ENCODE data around the gene CAPN1.

CAPN1 gene

GRCh38 chr11:65135633-65136145 is 46.0 kb upstream of the CAPN1 start:
- Histone ChIP-seq H3K4me1 (ENCODE audit: low read length) (peaks cover 15% of the 10 kb centered on the region), H3K4me3 (ENCODE audit: low read length) (peak overlapping the region; percentile 95), H2AFZ (ENCODE audit: low read length) (peak overlapping the region; percentile 73)

GRCh38 chr11:65136515-65137096 is 45.1 kb upstream of the CAPN1 start:
- H3F3A ChIP-seq (ENCODE audit: insufficient read depth, low read length), result peaks cover 29% of the 10 kb centered on the region
- H3K36me3 ChIP-seq (replicated peaks; ENCODE audit: insufficient read depth, low read length), result peaks cover 3% of the 10 kb centered on the region
- H3K9me3 ChIP-seq (replicated peaks; ENCODE audit: insufficient read depth, low read length), result no peaks in the 10 kb centered on the region
- no peaks in the 10 kb centered on the region for H4K20me1 ChIP-seq (ENCODE audit: insufficient read depth, low read length)
- H3K9me2 ChIP-seq (replicated peaks; ENCODE audit: insufficient read depth, low read length), result no peaks in the 10 kb centered on the region
- H3K4me2 ChIP-seq (ENCODE audit: low read depth, low read length), result no peak overlapping the region
- TF ChIP-seq EZH2 (optimal IDR thresholded peaks at IDR 0.05; ENCODE audit: low read depth, low read length) (no peak), EZH2phosphoT487 (IDR thresholded peaks at IDR 0.05; ENCODE audit: low read length) (no peak), CTCF (IDR thresholded peaks at IDR 0.05; ENCODE audit: low read length) (no peak)
- DNase-seq, result no peak
- H3K27me3 ChIP-seq (replicated peaks; ENCODE audit: insufficient read depth, low read length), result no peaks in the 10 kb centered on the region
- peaks cover 7% of the 10 kb centered on the region for H3K4me1 ChIP-seq (ENCODE audit: low read length)
- peaks cover 32% of the 10 kb centered on the region for H3K79me2 ChIP-seq (ENCODE audit: low read length)
- H3K27ac ChIP-seq (ENCODE audit: low read length), result no peak overlapping the region
- H2AFZ ChIP-seq (ENCODE audit: low read length), result no peak overlapping the region
- H3K9ac ChIP-seq (ENCODE audit: low read length), result no peak overlapping the region
- H3K4me3 ChIP-seq (ENCODE audit: low read length), result no peak overlapping the region

More at GRCh38 chr11:65135633-65136145, 46.0 kb upstream of the CAPN1 start:
- peaks cover 12% of the 10 kb centered on the region for H3K36me3 ChIP-seq (replicated peaks; ENCODE audit: insufficient read depth, low read length)
- peaks cover 41% of the 10 kb centered on the region for H3K79me2 ChIP-seq (ENCODE audit: low read length)
- peak overlapping the region; percentile 90 for H3K4me2 ChIP-seq (ENCODE audit: low read depth, low read length)
- no peaks in the 10 kb centered on the region for H3K9me2 ChIP-seq (replicated peaks; ENCODE audit: insufficient read depth, low read length)
- no peaks in the 10 kb centered on the region for H3K27me3 ChIP-seq (replicated peaks; ENCODE audit: insufficient read depth, low read length)
- DNase-seq, result peak; percentile 23
- H4K20me1 ChIP-seq (ENCODE audit: insufficient read depth, low read length), result no peaks in the 10 kb centered on the region
- H3K27ac ChIP-seq (ENCODE audit: low read length), result peak overlapping the region; percentile 97; the same call in 1 of the 2 replicates
- TF ChIP-seq EZH2 (optimal IDR thresholded peaks at IDR 0.05; ENCODE audit: low read depth, low read length) (no peak), EZH2phosphoT487 (IDR thresholded peaks at IDR 0.05; ENCODE audit: low read length) (no peak), CTCF (IDR thresholded peaks at IDR 0.05; ENCODE audit: low read length) (no peak)
- peak overlapping the region; percentile 99 for H3K9ac ChIP-seq (ENCODE audit: low read length)
- no peaks in the 10 kb centered on the region for H3K9me3 ChIP-seq (replicated peaks; ENCODE audit: insufficient read depth, low read length)
- H3F3A ChIP-seq (ENCODE audit: insufficient read depth, low read length), result peaks cover 29% of the 10 kb centered on the region

- Histone ChIP-seq H3K4me3 (ENCODE audit: low read length) (no peak overlapping the region), H3K79me2 (ENCODE audit: low read length) (no peaks in the 10 kb centered on the region), H3K4me2 (ENCODE audit: low read depth, low read length) (no peak overlapping the region), H3K9me2 (replicated peaks; ENCODE audit: insufficient read depth, low read length) (no peaks in the 10 kb centered on the region), H3K27ac (ENCODE audit: low read length) (no peak overlapping the region), H3K9ac (ENCODE audit: low read length) (no peak overlapping the region), H3K4me1 (ENCODE audit: low read length) (no peaks in the 10 kb centered on the region), H3K36me3 (replicated peaks; ENCODE audit: insufficient read depth, low read length) (no peaks in the 10 kb centered on the region), H3K27me3 (replicated peaks; ENCODE audit: insufficient read depth, low read length) (no peaks in the 10 kb centered on the region), H4K20me1 (ENCODE audit: insufficient read depth, low read length) (no peaks in the 10 kb centered on the region), H3K9me3 (replicated peaks; ENCODE audit: insufficient read depth, low read length) (no peaks in the 10 kb centered on the region), H3F3A (ENCODE audit: insufficient read depth, low read length) (no peaks in the 10 kb centered on the region), H2AFZ (ENCODE audit: low read length) (no peak overlapping the region)
- TF ChIP-seq EZH2phosphoT487 (IDR thresholded peaks at IDR 0.05; ENCODE audit: low read length), result no peak
- no peak for TF ChIP-seq CTCF (IDR thresholded peaks at IDR 0.05; ENCODE audit: low read length)
- no peak for TF ChIP-seq EZH2 (optimal IDR thresholded peaks at IDR 0.05; ENCODE audit: low read depth, low read length)
- no peak for DNase-seq
Measured at GRCh38 chr11:65141896-65142494, 39.7 kb upstream of the CAPN1 start.

Measured in MM.1S (cell line).